Neural progenitor cell (in vitro differentiated cells): Measurements from ENCODE around the gene LIPN. TPM values are rescaled to one million over a fixed set of nuclear protein-coding genes. Genes with fewer than 3 reads are reported as not detected.
A peak's percentile ranks its signal among the peaks of the same experiment; 100 is the strongest.
"Not testable (repeated sequence)": the region's sequence is repeated elsewhere in the genome, so short reads cannot be mapped to it uniquely, and the experiment has no call there.

ENCODE experiments used
- DNase-seq: peaks from one replicate; pipeline ENCODE4 v3.0.0-alpha.2; 2016; ENCODE audit warnings: low spot score
- H2AFZ ChIP-seq: fragments of 200-600 bp; sonication (generic); replicated peaks from 2 replicates; pipeline ENCODE4 v1.6.1; 2016; ENCODE audit warnings: antibody characterized with exemption
- H3F3A ChIP-seq: fragments of 200-600 bp; sonication (generic); 2 replicates; pipeline ENCODE4 v1.6.1; 2016; ENCODE audit warnings: antibody characterized with exemption, low read depth
- H3K27ac ChIP-seq: fragments of 200-600 bp; sonication (generic); 2 replicates; pipeline ENCODE4 v1.5.1; 2016; ENCODE audit warnings: mild to moderate bottlenecking
- H3K27me3 ChIP-seq: fragments of 200-600 bp; sonication (generic); 2 replicates; pipeline ENCODE4 v1.6.1; 2016; ENCODE audit warnings: mild to moderate bottlenecking, moderate library complexity
- H3K36me3 ChIP-seq: fragments of 200-600 bp; sonication (generic); 2 replicates; pipeline ENCODE4 v1.5.1; 2016
- H3K4me1 ChIP-seq: fragments of 200-600 bp; sonication (generic); 2 replicates; pipeline ENCODE4 v1.6.1; 2016; ENCODE audit warnings: mixed run types
- H3K4me2 ChIP-seq: fragments of 200-600 bp; sonication (generic); 2 replicates; pipeline ENCODE4 v1.6.1; 2016
- H3K4me3 ChIP-seq: fragments of 200-600 bp; sonication (generic); 2 replicates; pipeline ENCODE4 v1.5.1; 2016
- H3K79me2 ChIP-seq: fragments of 200-600 bp; sonication (generic); 2 replicates; pipeline ENCODE4 v1.6.1; 2016; ENCODE audit warnings: low read depth
- H3K9ac ChIP-seq: fragments of 200-600 bp; sonication (generic); 2 replicates; pipeline ENCODE4 v1.6.1; 2016
- H3K9me3 ChIP-seq: fragments of 200-600 bp; sonication (generic); 2 replicates; pipeline ENCODE4 v1.5.1; 2016; ENCODE audit warnings: low read depth
- H4K20me1 ChIP-seq: fragments of 200-600 bp; sonication (generic); 2 replicates; pipeline ENCODE4 v1.6.1; 2016; ENCODE audit warnings: low read depth
- H3K27ac Mint-ChIP-seq: 3 replicates; pipeline ENCODE4 v1.8.0; 2021; ENCODE audit warnings: mixed read lengths
- H3K27me3 Mint-ChIP-seq: 2 replicates; pipeline ENCODE4 v1.8.0; 2022; ENCODE audit warnings: low read depth, mild to moderate bottlenecking, inconsistent platforms, moderate library complexity, mixed read lengths; ENCODE audit not compliant: insufficient read depth
- H3K36me3 Mint-ChIP-seq: 3 replicates; pipeline ENCODE4 v1.8.0; 2021; ENCODE audit warnings: mixed read lengths
- H3K4me1 Mint-ChIP-seq: 3 replicates; pipeline ENCODE4 v1.8.0; 2021; ENCODE audit warnings: mixed read lengths
- H3K4me3 Mint-ChIP-seq: 3 replicates; pipeline ENCODE4 v1.8.0; 2021; ENCODE audit warnings: mild to moderate bottlenecking, moderate library complexity, mixed read lengths
- H3K9me3 Mint-ChIP-seq: 3 replicates; pipeline ENCODE4 v1.8.0; 2020; ENCODE audit warnings: mixed read lengths
- CTCF ChIP-seq: fragments of 200-600 bp; sonication (generic); IDR thresholded peaks from 2 replicates; pipeline ENCODE4 v1.5.1; 2017; ENCODE audit warnings: antibody characterized with exemption, mild to moderate bottlenecking
- EZH2 ChIP-seq: fragments of 200-600 bp; sonication (generic); IDR thresholded peaks from 2 replicates; pipeline ENCODE4 v1.6.1; 2017; ENCODE audit warnings: antibody characterized with exemption, mild to moderate bottlenecking, moderate library complexity
- EZH2phosphoT487 ChIP-seq: fragments of 200-600 bp; sonication (generic); IDR thresholded peaks from 2 replicates; pipeline ENCODE4 v1.6.1; 2017; ENCODE audit warnings: antibody characterized with exemption
- total RNA-seq: library from RNA; depleted of rRNA; stranded (reverse); fragments of >200 nt; gene quantifications from 2 replicates; pipeline ENCODE4 v1.2.3, GENCODE V29; 2015; ENCODE audit warnings: low replicate concordance

LIPN gene
- total RNA-seq, 1 donor from 2014 or later: not detected

DNA sequence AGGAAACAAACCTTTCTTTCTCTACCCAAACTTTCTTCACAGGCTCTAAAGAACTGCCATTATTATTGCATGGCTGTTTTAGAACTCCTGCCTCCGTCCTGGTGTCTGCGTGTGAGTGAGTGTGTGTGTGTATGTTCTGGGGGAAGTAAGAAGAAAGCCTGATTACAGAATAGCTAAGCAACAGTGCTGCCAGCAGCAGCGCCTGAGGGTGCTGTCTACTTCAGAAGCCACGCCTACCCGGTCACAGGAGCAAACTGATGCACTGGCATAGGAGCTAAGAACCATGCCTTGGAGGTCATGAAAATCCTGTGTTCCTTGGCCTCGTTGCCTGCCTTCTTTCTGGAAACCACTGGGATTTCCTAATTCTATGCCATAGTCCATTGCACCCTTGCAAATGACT is 28.5 kb upstream of the LIPN start:
- TF ChIP-seq CTCF: no peak
- TF ChIP-seq EZH2phosphoT487: no peak
- no peak for TF ChIP-seq EZH2

DNA sequence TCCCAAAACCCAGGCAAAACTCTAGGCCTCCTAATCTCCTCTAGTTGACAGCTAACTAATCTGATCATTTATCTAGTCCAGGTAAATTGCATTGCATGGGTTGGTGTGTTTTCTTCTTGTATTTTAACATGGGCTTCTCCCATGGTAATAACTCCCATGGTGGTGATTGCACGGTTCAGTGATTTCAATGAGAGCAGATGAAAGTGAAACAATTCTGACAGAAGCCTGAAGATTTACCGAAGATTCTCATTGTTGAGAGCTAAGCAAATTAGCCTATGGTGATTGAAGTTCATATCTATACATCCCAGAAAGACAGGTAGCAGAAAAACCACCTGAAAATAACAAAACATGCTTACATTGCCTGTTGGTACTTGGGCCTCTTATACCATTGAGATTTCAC is 26.6 kb upstream of the LIPN start:
- H3K9me3 ChIP-seq: no peaks in the 10 kb centered on the region
- H3K79me2 ChIP-seq: no peaks in the 10 kb centered on the region
- no peak for DNase-seq
- H3K36me3 Mint-ChIP-seq: no peaks in the 10 kb centered on the region
- no peaks in the 10 kb centered on the region for H4K20me1 ChIP-seq
- H3K4me1 ChIP-seq: peaks cover 3% of the 10 kb centered on the region
- no peak overlapping the region for H3K27ac ChIP-seq
- H3K27me3 Mint-ChIP-seq: peaks cover 2% of the 10 kb centered on the region
- no peak overlapping the region for H3K4me3 ChIP-seq
- H3K36me3 ChIP-seq: no peaks in the 10 kb centered on the region
- no peak overlapping the region for H2AFZ ChIP-seq
- no peak overlapping the region for H3K4me2 ChIP-seq
- peaks cover 6% of the 10 kb centered on the region for H3K4me1 Mint-ChIP-seq
- no peak overlapping the region for H3K27ac Mint-ChIP-seq
- H3F3A ChIP-seq: no peaks in the 10 kb centered on the region
- no peak for TF ChIP-seq CTCF
- no peak for TF ChIP-seq EZH2phosphoT487
- no peak for TF ChIP-seq EZH2
- H3K9me3 Mint-ChIP-seq: no peaks in the 10 kb centered on the region
- H3K9ac ChIP-seq: no peak overlapping the region
- no peaks in the 10 kb centered on the region for H3K27me3 ChIP-seq
- H3K4me3 Mint-ChIP-seq: no peak overlapping the region

More for the DNA sequence above, 28.5 kb upstream of the LIPN start:
- Histone ChIP-seq H3K27ac (no peak overlapping the region), H3K36me3 (no peaks in the 10 kb centered on the region), H3K4me3 (no peak overlapping the region), H3K9ac (no peak overlapping the region), H3F3A (no peaks in the 10 kb centered on the region), H3K9me3 (no peaks in the 10 kb centered on the region), H3K79me2 (no peaks in the 10 kb centered on the region), H4K20me1 (no peaks in the 10 kb centered on the region), H3K4me1 (peaks cover 3% of the 10 kb centered on the region), H3K27me3 (peaks cover 3% of the 10 kb centered on the region), H2AFZ (peak overlapping the region; percentile 54), H3K4me2 (no peak overlapping the region)
- Mint-ChIP-seq H3K4me3 (no peak overlapping the region), H3K4me1 (peaks cover 6% of the 10 kb centered on the region), H3K36me3 (no peaks in the 10 kb centered on the region), H3K27ac (no peak overlapping the region), H3K27me3 (peaks cover 2% of the 10 kb centered on the region), H3K9me3 (no peaks in the 10 kb centered on the region)
- DNase-seq: peak; percentile 29

DNA sequence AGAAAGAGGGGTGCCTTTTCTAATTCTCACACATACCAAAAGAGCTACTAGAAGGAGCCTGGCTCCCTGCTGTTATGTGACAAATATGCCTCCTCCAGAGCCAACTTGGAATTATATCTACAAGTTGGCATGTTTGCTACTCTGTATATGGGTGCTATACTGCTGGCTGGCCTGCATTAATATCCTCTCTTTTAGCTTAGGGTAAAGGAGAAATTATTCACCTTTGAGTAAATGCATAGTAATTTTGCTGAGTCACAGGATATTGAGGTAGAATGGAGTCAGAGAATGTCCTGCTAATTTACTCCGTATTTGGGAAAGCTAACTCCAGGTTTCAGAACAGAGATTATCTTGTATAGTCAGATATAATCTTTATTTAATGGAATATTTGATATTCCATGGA is 24.2 kb upstream of the LIPN start:
- no peak overlapping the region for H3K4me3 Mint-ChIP-seq
- H2AFZ ChIP-seq: no peak overlapping the region
- no peak overlapping the region for H3K27ac ChIP-seq
- H3K79me2 ChIP-seq: no peaks in the 10 kb centered on the region
- no peaks in the 10 kb centered on the region for H3K36me3 ChIP-seq
- H3K36me3 Mint-ChIP-seq: no peaks in the 10 kb centered on the region
- H3K4me1 ChIP-seq: peaks cover 3% of the 10 kb centered on the region
- H3K27me3 ChIP-seq: no peaks in the 10 kb centered on the region
- H3K9me3 ChIP-seq: no peaks in the 10 kb centered on the region
- DNase-seq: no peak
- H4K20me1 ChIP-seq: no peaks in the 10 kb centered on the region
- no peak overlapping the region for H3K9ac ChIP-seq
- no peak overlapping the region for H3K4me3 ChIP-seq
- H3K4me2 ChIP-seq: no peak overlapping the region
- peaks cover 6% of the 10 kb centered on the region for H3K4me1 Mint-ChIP-seq
- no peak overlapping the region for H3K27ac Mint-ChIP-seq
- H3F3A ChIP-seq: no peaks in the 10 kb centered on the region
- no peak for TF ChIP-seq CTCF
- no peak for TF ChIP-seq EZH2
- TF ChIP-seq EZH2phosphoT487: no peak
- no peaks in the 10 kb centered on the region for H3K9me3 Mint-ChIP-seq
- peaks cover 2% of the 10 kb centered on the region for H3K27me3 Mint-ChIP-seq

- H3K4me2 ChIP-seq, H3K4me1 ChIP-seq, DNase-seq, H3K4me3 Mint-ChIP-seq, H4K20me1 ChIP-seq, H3K27ac ChIP-seq, H3F3A ChIP-seq, H2AFZ ChIP-seq, H3K27ac Mint-ChIP-seq, H3K27me3 Mint-ChIP-seq, H3K9me3 ChIP-seq, H3K79me2 ChIP-seq, H3K4me1 Mint-ChIP-seq, H3K9me3 Mint-ChIP-seq, H3K27me3 ChIP-seq, H3K36me3 Mint-ChIP-seq, H3K9ac ChIP-seq, H3K4me3 ChIP-seq, H3K36me3 ChIP-seq: not testable (repeated sequence)
Measured at GRCh38 chr10:88741921-88742320, 17.9 kb upstream of the LIPN start.
